HG03064 (cell line): Measurements from ENCODE around the gene ZFYVE1.

ENCODE experiments used
- ATAC-seq: cut with Tn5 transposase; IDR thresholded peaks from one replicate; pipeline ENCODE4 v1.9.1; 2021; ENCODE audit warnings: low read depth; ENCODE audit not compliant: unreplicated experiment

ZFYVE1 gene

GRCh38 chr14:72925815-72926291 is 101.1 kb downstream of the ZFYVE1 start:
- no peak for ATAC-seq

GRCh38 chr14:72925171-72925759 is 101.6 kb downstream of the ZFYVE1 start:
- ATAC-seq: no peak

- ATAC-seq: no peak
These were observed 102.6 kb downstream of the ZFYVE1 start for GRCh38 chr14:72924337-72924736.

GRCh38 chr14:72921396-72921795 is 105.5 kb downstream of the ZFYVE1 start:
- no peak for ATAC-seq

- no peak for ATAC-seq
These were observed 106.9 kb downstream of the ZFYVE1 start for GRCh38 chr14:72920008-72920407.
